Measurements from ENCODE around the gene TOMT.

DNA sequence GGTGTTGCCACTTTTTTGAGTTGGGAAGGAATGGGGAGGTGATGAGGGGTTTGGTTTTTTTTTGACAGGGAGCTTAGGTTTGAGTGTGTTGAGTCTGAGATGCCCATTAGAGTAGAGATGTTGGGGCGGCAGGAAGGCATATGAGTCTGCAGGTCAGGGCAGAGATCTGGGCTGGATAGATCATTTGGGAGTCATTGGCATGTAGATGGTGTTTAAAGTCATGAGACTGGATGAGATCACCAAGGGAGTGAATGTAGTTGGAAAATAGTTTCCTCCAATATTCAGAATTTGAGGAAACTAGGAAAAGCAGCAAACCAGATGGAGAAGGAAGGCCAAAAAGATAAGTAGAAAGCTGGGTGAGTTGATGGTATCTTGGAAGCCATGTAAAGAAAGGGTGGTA lies 8.8 kb downstream of the TOMT start:
- TF ChIP-seq POLR2A (IDR thresholded peaks at IDR 0.05) = no peak
- TF ChIP-seq CTCF (IDR thresholded peaks at IDR 0.05) = no peak
- no peak for TF ChIP-seq EP300 (IDR thresholded peaks at IDR 0.05)
- no peak for TF ChIP-seq POLR2AphosphoS5 (IDR thresholded peaks at IDR 0.05)

Measured in suprapubic skin (tissue), 4 donors.